HG02642 (cell line): ENCODE measurements around the gene MAGI1.
"Not testable (repeated sequence)": the region's sequence is repeated elsewhere in the genome, so short reads cannot be mapped to it uniquely, and the experiment has no call there.

ENCODE experiments used
- ATAC-seq: cut with Tn5 transposase; IDR thresholded peaks from one replicate; pipeline ENCODE4 v1.9.1; 2021; ENCODE audit warnings: mild to moderate bottlenecking; ENCODE audit not compliant: unreplicated experiment, poor library complexity

Gene MAGI1

GRCh38 chr3:66041116-66041515, 2.4 kb upstream of the MAGI1 start:
- ATAC-seq, result no peak

GRCh38 chr3:66039590-66039887, 821 bp upstream of the MAGI1 start:
- ATAC-seq, result no peak

- no peak for ATAC-seq
Measured at GRCh38 chr3:66038384-66038725, 363 bp downstream of the MAGI1 start.

- ATAC-seq, result no peak
Measured at GRCh38 chr3:66037986-66038369, 740 bp downstream of the MAGI1 start.

GRCh38 chr3:66037330-66037985, 1.3 kb downstream of the MAGI1 start:
- no peak for ATAC-seq

- no peak for ATAC-seq
Measured at GRCh38 chr3:66036586-66037148, 2.1 kb downstream of the MAGI1 start.

- ATAC-seq, result no peak
Measured at GRCh38 chr3:66035763-66036477, 2.8 kb downstream of the MAGI1 start.

- ATAC-seq, result no peak
Measured at GRCh38 chr3:66033241-66034138, 5.2 kb downstream of the MAGI1 start.

GRCh38 chr3:66031102-66031698, 7.5 kb downstream of the MAGI1 start:
- ATAC-seq, result no peak

GRCh38 chr3:66029443-66029842, 9.3 kb downstream of the MAGI1 start:
- ATAC-seq, result no peak

GRCh38 chr3:66029014-66029413, 9.7 kb downstream of the MAGI1 start:
- no peak for ATAC-seq

- ATAC-seq, result no peak
Measured at GRCh38 chr3:66028457-66028856, 10.3 kb downstream of the MAGI1 start.

GRCh38 chr3:66027099-66027498, 11.6 kb downstream of the MAGI1 start:
- not testable (repeated sequence) for ATAC-seq

GRCh38 chr3:66023738-66024385, 14.9 kb downstream of the MAGI1 start:
- no peak for ATAC-seq

- no peak for ATAC-seq
Measured at GRCh38 chr3:66023229-66023628, 15.5 kb downstream of the MAGI1 start.

- no peak for ATAC-seq
Measured at GRCh38 chr3:66021731-66022131, 17.0 kb downstream of the MAGI1 start.

- no peak for ATAC-seq
Measured at GRCh38 chr3:66019896-66020295, 18.8 kb downstream of the MAGI1 start.

GRCh38 chr3:66018057-66019033, 20.4 kb downstream of the MAGI1 start:
- ATAC-seq, result no peak

- no peak for ATAC-seq
Measured at GRCh38 chr3:66017591-66017990, 21.1 kb downstream of the MAGI1 start.
